Measurements from ENCODE around the gene CRADD. TPM values are rescaled to one million over a fixed set of nuclear protein-coding genes. Genes with fewer than 3 reads are reported as not detected.
"Not testable (repeated sequence)": the region's sequence is repeated elsewhere in the genome, so short reads cannot be mapped to it uniquely, and the experiment has no call there.

Gene CRADD
- total RNA-seq, 4 donors from 2014 or later = 29.3 to 61.7 (median 46.5) TPM

DNA sequence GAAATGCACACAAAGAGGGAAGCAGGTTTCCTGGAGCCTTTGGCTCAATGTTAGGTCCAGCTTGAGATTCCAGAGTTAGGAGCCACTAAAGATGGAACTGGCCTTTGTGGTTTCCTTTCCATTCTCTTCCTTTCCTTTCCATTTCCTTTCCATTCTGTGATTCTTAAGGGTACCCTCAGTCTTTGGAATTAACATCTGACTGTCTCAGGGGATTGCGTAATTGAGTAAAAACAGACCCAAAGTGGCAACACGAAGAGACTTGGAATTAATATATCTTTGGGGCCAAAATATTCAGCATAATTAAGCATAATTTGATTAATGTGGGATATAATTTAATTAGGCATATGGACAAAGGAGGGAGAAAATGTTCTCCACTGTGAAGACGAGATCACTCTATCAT, 205.6 kb downstream of the CRADD start:
- no peaks in the 10 kb centered on the region for H3K9me3 ChIP-seq
- WGBS = 80% methylated on average over 3 of the region's 3 CpGs
- no peaks in the 10 kb centered on the region for H3K27me3 ChIP-seq
- no peaks in the 10 kb centered on the region for H3K4me1 ChIP-seq
- H3K27ac ChIP-seq = no peak overlapping the region
- no peak for DNase-seq (ENCODE audit: low spot score in 2 of 2)
- no peak overlapping the region for H3K4me3 ChIP-seq
- H3K36me3 ChIP-seq = no peaks in the 10 kb centered on the region
- TF ChIP-seq EP300 (IDR thresholded peaks at IDR 0.05) = no peak
- TF ChIP-seq, protein P1, sequence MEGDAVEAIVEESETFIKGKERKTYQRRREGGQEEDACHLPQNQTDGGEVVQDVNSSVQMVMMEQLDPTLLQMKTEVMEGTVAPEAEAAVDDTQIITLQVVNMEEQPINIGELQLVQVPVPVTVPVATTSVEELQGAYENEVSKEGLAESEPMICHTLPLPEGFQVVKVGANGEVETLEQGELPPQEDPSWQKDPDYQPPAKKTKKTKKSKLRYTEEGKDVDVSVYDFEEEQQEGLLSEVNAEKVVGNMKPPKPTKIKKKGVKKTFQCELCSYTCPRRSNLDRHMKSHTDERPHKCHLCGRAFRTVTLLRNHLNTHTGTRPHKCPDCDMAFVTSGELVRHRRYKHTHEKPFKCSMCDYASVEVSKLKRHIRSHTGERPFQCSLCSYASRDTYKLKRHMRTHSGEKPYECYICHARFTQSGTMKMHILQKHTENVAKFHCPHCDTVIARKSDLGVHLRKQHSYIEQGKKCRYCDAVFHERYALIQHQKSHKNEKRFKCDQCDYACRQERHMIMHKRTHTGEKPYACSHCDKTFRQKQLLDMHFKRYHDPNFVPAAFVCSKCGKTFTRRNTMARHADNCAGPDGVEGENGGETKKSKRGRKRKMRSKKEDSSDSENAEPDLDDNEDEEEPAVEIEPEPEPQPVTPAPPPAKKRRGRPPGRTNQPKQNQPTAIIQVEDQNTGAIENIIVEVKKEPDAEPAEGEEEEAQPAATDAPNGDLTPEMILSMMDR (IDR thresholded peaks at IDR 0.05) = no peak
- TF ChIP-seq POLR2AphosphoS5 (IDR thresholded peaks at IDR 0.05) = no peak
- no peak for TF ChIP-seq POLR2A (IDR thresholded peaks at IDR 0.05)

DNA sequence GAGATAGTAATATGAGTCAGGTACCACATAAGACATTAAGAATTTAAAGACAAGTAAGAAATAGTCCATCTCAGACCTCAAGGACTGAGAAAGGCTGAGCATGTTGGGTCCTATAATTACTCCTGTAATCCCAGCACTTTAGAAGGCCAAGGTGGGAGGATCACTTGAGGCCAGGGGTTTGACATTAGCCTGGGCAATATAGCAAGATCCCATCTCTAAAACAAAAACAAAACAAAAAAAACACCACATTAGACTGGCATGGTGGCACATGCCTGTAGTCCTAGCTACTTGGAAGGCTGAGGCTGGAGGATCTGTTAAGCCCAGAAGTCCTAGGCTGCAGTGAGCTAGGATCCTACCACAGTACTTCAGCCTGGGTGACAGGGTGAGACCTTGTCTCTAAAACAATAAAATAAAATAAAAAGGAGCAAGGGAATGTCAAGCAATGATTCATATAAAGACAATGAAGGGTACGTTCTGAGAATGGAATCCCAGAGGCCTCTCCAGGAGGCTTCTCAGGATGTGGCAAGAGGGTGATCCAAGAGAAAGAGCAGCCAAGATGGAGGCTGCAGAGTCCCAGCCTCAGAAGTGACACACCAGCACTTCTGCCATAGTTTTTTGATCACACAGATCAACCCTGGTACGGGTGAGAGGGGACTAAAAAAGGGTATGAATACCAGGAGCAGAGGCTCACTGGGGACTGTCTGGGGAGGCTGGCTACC, 206.4 kb downstream of the CRADD start:
- Histone ChIP-seq H3K4me3 (no peak overlapping the region), H3K27ac (no peak overlapping the region), H3K36me3 (no peaks in the 10 kb centered on the region), H3K9me3 (no peaks in the 10 kb centered on the region), H3K4me1 (peaks cover 2% of the 10 kb centered on the region), H3K27me3 (no peaks in the 10 kb centered on the region)
- DNase-seq (ENCODE audit: low spot score in 2 of 2) = no peak
- WGBS = 80% methylated on average over 2 of the region's 2 CpGs
- TF ChIP-seq EP300 (IDR thresholded peaks at IDR 0.05) (no peak), POLR2A (IDR thresholded peaks at IDR 0.05) (no peak), POLR2AphosphoS5 (IDR thresholded peaks at IDR 0.05) (no peak)
- TF ChIP-seq, protein P1 (IDR thresholded peaks at IDR 0.05) = no peak

DNA sequence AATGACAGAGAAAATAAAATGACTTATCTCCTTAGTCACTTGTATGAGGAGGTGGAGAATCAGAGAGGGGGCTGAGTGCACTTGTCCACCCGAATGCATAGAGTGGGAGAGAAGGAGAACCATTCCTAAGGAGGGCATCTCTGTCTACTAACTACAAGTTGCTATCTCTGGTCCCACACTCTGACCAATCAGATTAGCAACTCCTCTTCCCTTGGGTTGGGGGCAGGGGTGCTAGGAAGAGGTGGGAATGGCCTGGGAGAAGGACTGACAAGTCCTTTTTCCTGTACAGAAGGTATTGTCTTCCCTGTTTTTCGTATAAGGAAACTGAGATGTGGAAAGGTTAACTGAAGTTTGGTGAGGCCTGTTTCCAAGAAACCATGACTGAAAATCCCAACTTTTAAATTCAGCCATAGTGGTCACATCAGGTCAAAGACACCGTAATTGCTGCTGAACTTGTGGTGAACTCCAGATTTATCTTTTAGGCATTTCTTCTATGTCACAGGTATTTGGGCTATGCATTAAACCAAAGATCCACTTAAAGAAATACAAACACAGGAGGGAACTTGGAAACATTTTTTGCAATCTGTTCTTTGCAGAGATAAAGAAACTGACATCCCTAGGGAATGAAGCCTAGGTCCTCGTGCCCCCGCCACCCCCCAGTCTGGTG, 207.8 kb downstream of the CRADD start:
- no peaks in the 10 kb centered on the region for H3K27me3 ChIP-seq
- TF ChIP-seq POLR2AphosphoS5 (IDR thresholded peaks at IDR 0.05) (no peak), POLR2A (IDR thresholded peaks at IDR 0.05) (no peak), EP300 (IDR thresholded peaks at IDR 0.05) (no peak)
- TF ChIP-seq, protein P1 (IDR thresholded peaks at IDR 0.05) = no peak
- WGBS = 87% methylated on average over 5 of the region's 5 CpGs
- H3K4me1 ChIP-seq = peaks cover 3% of the 10 kb centered on the region
- no peaks in the 10 kb centered on the region for H3K9me3 ChIP-seq
- no peak for DNase-seq (ENCODE audit: low spot score in 2 of 2)
- no peak overlapping the region for H3K4me3 ChIP-seq
- no peak overlapping the region for H3K27ac ChIP-seq
- H3K36me3 ChIP-seq = no peaks in the 10 kb centered on the region

GRCh38 chr12:93885973-93886532, 208.9 kb downstream of the CRADD start:
- H3K4me1 ChIP-seq = not testable (repeated sequence)

GRCh38 chr12:93886533-93887511, 209.6 kb downstream of the CRADD start:
- 65% methylated on average over 18 of the region's 18 CpGs for WGBS
- Histone ChIP-seq H3K27ac (peak overlapping the region; percentile 41), H3K4me3 (no peak overlapping the region), H3K36me3 (no peaks in the 10 kb centered on the region), H3K27me3 (no peaks in the 10 kb centered on the region), H3K4me1 (peaks cover 3% of the 10 kb centered on the region), H3K9me3 (no peaks in the 10 kb centered on the region)
- TF ChIP-seq POLR2AphosphoS5 (IDR thresholded peaks at IDR 0.05) = no peak
- TF ChIP-seq POLR2A (IDR thresholded peaks at IDR 0.05) = no peak
- TF ChIP-seq, protein P1 (IDR thresholded peaks at IDR 0.05) = no peak
- no peak for TF ChIP-seq EP300 (IDR thresholded peaks at IDR 0.05)
- no peak for DNase-seq (ENCODE audit: low spot score in 2 of 2)

More at GRCh38 chr12:93885973-93886532, 208.9 kb downstream of the CRADD start:
- not testable (repeated sequence) for H3K27me3 ChIP-seq; DNase-seq (ENCODE audit: low spot score in 2 of 2); H3K36me3 ChIP-seq; H3K27ac ChIP-seq; H3K9me3 ChIP-seq; H3K4me3 ChIP-seq
- 90% methylated on average over 7 of the region's 7 CpGs for WGBS

Measured in suprapubic skin (tissue), 4 donors.